NT2/D1 (cell line): ENCODE results near the gene DCX.

Experiments
- SUZ12 ChIP-seq: IDR thresholded peaks from 2 replicates; pipeline ENCODE4 v1.6.1; 2011; ENCODE audit not compliant: insufficient read length, insufficient read depth; ENCODE audit errors: extremely low read depth
- YY1 ChIP-seq: IDR thresholded peaks from 2 replicates; pipeline ENCODE4 v1.6.1; 2011; ENCODE audit not compliant: insufficient read length, insufficient read depth
- ZNF274 ChIP-seq: IDR thresholded peaks from 2 replicates; pipeline ENCODE4 v1.6.1; 2011; ENCODE audit warnings: mild to moderate bottlenecking, low read depth, low read length

- TF ChIP-seq YY1 = no peak
- TF ChIP-seq ZNF274 = no peak
- TF ChIP-seq SUZ12 = no peak
These were observed 146.5 kb downstream of the DCX start for GRCh38 chrX:111265486-111265885.
